ENCODE results near the gene CELF2. TPM values are rescaled to one million over a fixed set of nuclear protein-coding genes. Genes with fewer than 3 reads are reported as not detected.
A peak's percentile ranks its signal among the peaks of the same experiment; 100 is the strongest.

The CELF2 gene
- total RNA-seq, 1 donor from 2014 or later = 77.6 TPM

DNA sequence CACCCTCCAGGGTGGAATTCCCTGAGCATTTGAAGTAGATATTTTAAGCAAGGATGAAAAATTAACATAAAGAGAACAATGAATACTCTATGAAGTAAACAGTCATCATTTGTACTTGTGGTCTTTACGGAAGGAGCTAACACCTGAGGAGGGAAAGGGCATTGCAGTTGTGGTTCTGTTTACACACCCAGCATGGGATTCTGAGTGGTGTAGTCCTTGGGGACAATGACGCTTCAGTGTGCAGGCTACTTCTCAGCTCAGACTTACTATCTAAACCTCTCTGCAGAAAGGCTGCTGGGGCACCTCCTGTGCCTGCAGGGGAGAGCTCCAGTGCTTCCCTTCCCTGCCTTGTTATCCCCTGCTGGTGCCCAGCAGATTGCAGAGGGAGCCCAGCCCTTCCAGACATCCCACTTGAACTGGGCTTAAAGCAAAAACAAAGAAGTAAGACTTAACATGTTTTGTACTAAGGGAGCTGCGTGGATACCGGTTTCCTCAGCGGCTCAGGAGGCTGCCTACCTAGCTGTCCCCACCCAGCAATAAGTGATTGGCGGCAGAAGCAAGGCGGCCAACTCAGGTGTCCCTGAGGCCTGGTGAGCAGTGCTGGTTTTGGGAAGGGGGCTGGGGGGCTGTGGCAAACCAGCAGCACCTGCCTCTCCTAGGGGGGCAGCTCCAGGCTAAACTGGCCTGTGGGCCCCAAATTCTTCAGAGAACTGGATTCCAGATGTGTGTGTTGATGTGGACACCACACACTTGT, 89.1 kb downstream of the CELF2 start:
- H3K36me3 Mint-ChIP-seq (ENCODE audit: low read depth) = peaks cover 12% of the 10 kb centered on the region
- TF ChIP-seq, protein P1, sequence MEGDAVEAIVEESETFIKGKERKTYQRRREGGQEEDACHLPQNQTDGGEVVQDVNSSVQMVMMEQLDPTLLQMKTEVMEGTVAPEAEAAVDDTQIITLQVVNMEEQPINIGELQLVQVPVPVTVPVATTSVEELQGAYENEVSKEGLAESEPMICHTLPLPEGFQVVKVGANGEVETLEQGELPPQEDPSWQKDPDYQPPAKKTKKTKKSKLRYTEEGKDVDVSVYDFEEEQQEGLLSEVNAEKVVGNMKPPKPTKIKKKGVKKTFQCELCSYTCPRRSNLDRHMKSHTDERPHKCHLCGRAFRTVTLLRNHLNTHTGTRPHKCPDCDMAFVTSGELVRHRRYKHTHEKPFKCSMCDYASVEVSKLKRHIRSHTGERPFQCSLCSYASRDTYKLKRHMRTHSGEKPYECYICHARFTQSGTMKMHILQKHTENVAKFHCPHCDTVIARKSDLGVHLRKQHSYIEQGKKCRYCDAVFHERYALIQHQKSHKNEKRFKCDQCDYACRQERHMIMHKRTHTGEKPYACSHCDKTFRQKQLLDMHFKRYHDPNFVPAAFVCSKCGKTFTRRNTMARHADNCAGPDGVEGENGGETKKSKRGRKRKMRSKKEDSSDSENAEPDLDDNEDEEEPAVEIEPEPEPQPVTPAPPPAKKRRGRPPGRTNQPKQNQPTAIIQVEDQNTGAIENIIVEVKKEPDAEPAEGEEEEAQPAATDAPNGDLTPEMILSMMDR (conservative IDR thresholded peaks at IDR 0.05) = no peak

DNA sequence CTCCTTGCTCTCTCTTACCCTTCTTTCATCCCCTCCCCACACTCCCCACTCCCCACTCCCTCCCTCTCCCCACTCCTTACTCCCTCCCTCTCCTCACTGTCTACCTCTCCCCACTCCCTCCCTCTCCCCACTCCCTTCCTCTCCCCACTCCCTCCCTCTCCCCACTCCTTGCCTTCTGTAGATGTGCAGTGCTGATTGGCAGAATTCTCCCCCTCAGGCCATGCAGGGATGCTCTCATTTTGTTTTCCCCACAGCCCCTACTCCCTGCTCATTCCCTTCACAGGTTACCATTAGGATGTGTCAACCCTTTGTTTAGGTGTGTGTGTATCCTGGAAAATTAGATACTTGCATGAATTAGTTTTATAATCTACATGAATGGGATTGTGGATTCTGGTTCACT, 90.3 kb downstream of the CELF2 start:
- peaks cover 12% of the 10 kb centered on the region for H3K36me3 Mint-ChIP-seq (ENCODE audit: low read depth)
- no peak for DNase-seq (ENCODE audit: low read depth, low spot score)
- H3K4me3 Mint-ChIP-seq = peak overlapping the region; percentile 33
- TF ChIP-seq, protein P1 (conservative IDR thresholded peaks at IDR 0.05) = no peak
- peaks cover 5% of the 10 kb centered on the region for H3K9me3 Mint-ChIP-seq
- H3K4me1 Mint-ChIP-seq = peaks cover 45% of the 10 kb centered on the region
- peak overlapping the region; percentile 0 for H3K27ac Mint-ChIP-seq (ENCODE audit: unreplicated experiment)
- H3K27me3 Mint-ChIP-seq (ENCODE audit: low read depth) = no peaks in the 10 kb centered on the region

More for the DNA sequence above, 89.1 kb downstream of the CELF2 start:
- H3K27ac Mint-ChIP-seq (ENCODE audit: unreplicated experiment) = no peak overlapping the region
- peaks cover 44% of the 10 kb centered on the region for H3K4me1 Mint-ChIP-seq
- H3K9me3 Mint-ChIP-seq = peaks cover 5% of the 10 kb centered on the region
- H3K27me3 Mint-ChIP-seq (ENCODE audit: low read depth) = no peaks in the 10 kb centered on the region
- DNase-seq (ENCODE audit: low read depth, low spot score) = no peak
- no peak overlapping the region for H3K4me3 Mint-ChIP-seq

DNA sequence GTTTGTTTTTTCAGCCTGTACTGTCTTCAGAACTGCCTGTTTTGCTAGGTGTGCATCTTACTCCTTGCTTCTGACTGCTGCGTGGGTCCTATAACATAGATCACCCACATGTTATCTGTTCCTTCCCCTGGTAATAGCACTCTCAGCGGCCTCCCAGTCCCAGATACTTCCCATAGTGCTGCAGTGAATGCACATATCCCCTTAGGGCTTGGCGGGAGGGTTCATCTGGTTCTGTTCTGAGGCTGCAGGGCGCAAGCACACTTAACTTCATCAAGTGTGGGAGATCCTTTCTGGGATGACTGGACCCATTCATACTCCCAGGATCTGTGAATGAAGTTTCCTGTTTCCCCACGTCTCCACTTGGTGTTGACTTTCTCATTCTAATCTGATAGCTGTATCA, 90.7 kb downstream of the CELF2 start:
- H3K4me3 Mint-ChIP-seq = peak overlapping the region; percentile 33

DNA sequence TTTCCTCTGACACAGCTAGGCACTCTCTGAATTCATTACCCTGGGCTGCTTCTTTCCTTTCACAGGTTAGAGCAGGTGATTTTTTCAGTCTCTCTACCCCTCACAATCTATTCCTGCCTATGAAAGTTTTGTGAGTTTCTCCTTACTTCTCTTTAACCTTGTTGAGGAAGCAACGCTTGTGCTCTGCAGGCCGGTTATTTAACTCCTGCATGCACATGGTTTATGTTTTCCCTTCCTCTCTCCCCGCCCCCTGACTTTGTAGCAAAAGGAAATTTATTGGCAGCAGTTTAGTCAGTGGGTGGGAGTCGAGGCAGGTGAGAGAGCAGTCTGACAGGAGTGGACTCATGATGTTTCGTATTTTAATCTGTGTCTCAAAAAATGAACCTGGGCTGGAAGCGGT, 91.9 kb downstream of the CELF2 start:
- DNase-seq (ENCODE audit: low read depth, low spot score) = no peak

More for the DNA sequence above, 90.7 kb downstream of the CELF2 start:
- Mint-ChIP-seq H3K4me1 (peaks cover 47% of the 10 kb centered on the region), H3K27me3 (ENCODE audit: low read depth) (no peaks in the 10 kb centered on the region), H3K36me3 (ENCODE audit: low read depth) (peaks cover 11% of the 10 kb centered on the region), H3K9me3 (peaks cover 5% of the 10 kb centered on the region), H3K27ac (ENCODE audit: unreplicated experiment) (peak overlapping the region; percentile 0)
- TF ChIP-seq, protein P1 (conservative IDR thresholded peaks at IDR 0.05) = no peak
- peak; percentile 17 for DNase-seq (ENCODE audit: low read depth, low spot score)

DNA sequence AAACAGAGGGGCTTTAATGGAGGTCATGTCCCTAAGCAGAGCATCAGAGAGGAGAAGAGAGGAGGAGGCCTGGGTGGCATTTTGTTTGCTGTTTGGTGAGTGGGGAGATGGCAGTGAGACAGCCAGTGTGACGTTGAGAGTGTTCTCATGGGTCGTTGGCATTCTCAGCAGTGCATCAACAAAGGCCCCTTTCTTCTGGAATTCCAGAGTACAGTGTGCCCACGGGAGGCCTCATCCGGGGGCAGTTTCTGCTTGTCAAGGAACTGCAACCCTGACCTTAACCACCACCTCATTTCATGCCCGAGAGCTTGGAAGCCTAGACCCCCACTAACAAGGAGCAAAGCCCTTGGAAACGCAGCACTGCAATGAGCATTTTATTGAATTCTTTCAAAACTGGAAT, 92.9 kb downstream of the CELF2 start:
- peak; percentile 35 for DNase-seq (ENCODE audit: low read depth, low spot score)
- TF ChIP-seq, protein P1 (conservative IDR thresholded peaks at IDR 0.05) = no peak
- peaks cover 3% of the 10 kb centered on the region for H3K9me3 Mint-ChIP-seq
- no peaks in the 10 kb centered on the region for H3K27me3 Mint-ChIP-seq (ENCODE audit: low read depth)
- H3K27ac Mint-ChIP-seq (ENCODE audit: unreplicated experiment) = peak overlapping the region; percentile 92
- H3K4me3 Mint-ChIP-seq = peak overlapping the region; percentile 39
- peaks cover 56% of the 10 kb centered on the region for H3K4me1 Mint-ChIP-seq
- peaks cover 9% of the 10 kb centered on the region for H3K36me3 Mint-ChIP-seq (ENCODE audit: low read depth)

More for the DNA sequence above, 91.9 kb downstream of the CELF2 start:
- Mint-ChIP-seq H3K36me3 (ENCODE audit: low read depth) (peaks cover 11% of the 10 kb centered on the region), H3K27me3 (ENCODE audit: low read depth) (no peaks in the 10 kb centered on the region), H3K4me3 (no peak overlapping the region), H3K27ac (ENCODE audit: unreplicated experiment) (peak overlapping the region; percentile 39), H3K4me1 (peaks cover 51% of the 10 kb centered on the region), H3K9me3 (peaks cover 5% of the 10 kb centered on the region)
- TF ChIP-seq, protein P1 (conservative IDR thresholded peaks at IDR 0.05) = no peak
